PFSK-1 (cell line): ENCODE measurements around the gene NLRP12.

Experiments
- FOXP2 ChIP-seq: optimal IDR thresholded peaks from 2 replicates; pipeline ENCODE3; 2011; ENCODE audit warnings: borderline replicate concordance, control low read depth, inconsistent platforms; ENCODE audit not compliant: insufficient read depth; ENCODE audit errors: extremely low read length, extremely low read depth
- POLR2AphosphoS5 ChIP-seq: IDR thresholded peaks from 2 replicates; pipeline ENCODE4 v1.6.1; 2012; ENCODE audit warnings: low read depth, mild to moderate bottlenecking, control low read depth, low read length, moderate library complexity
- SIN3A ChIP-seq: IDR thresholded peaks from 2 replicates; pipeline ENCODE4 v1.6.1; 2012; ENCODE audit warnings: mild to moderate bottlenecking, low read length, moderate library complexity, borderline replicate concordance; ENCODE audit not compliant: insufficient read depth
- TAF1 ChIP-seq: IDR thresholded peaks from 2 replicates; pipeline ENCODE4 v1.6.1; 2012; ENCODE audit warnings: low read length, control low read depth, borderline replicate concordance; ENCODE audit not compliant: insufficient read depth
- TF ChIP-seq, protein P1 (sequence below), 2 experiments: IDR thresholded peaks; 2 replicates each; pipeline versions ENCODE4 v1.6.1 to v1.8.0; 2011 to 2012; ENCODE audit warnings: low read depth in 2 of 2, low read length in 2 of 2, control low read depth in 1 of 2, inconsistent platforms in 1 of 2, mild to moderate bottlenecking in 1 of 2, moderate library complexity in 1 of 2; ENCODE audit not compliant: insufficient read depth in 1 of 2

NLRP12 gene

GRCh38 chr19:53785196-53785889 lies 38.8 kb downstream of the NLRP12 start:
- TF ChIP-seq, protein P1, sequence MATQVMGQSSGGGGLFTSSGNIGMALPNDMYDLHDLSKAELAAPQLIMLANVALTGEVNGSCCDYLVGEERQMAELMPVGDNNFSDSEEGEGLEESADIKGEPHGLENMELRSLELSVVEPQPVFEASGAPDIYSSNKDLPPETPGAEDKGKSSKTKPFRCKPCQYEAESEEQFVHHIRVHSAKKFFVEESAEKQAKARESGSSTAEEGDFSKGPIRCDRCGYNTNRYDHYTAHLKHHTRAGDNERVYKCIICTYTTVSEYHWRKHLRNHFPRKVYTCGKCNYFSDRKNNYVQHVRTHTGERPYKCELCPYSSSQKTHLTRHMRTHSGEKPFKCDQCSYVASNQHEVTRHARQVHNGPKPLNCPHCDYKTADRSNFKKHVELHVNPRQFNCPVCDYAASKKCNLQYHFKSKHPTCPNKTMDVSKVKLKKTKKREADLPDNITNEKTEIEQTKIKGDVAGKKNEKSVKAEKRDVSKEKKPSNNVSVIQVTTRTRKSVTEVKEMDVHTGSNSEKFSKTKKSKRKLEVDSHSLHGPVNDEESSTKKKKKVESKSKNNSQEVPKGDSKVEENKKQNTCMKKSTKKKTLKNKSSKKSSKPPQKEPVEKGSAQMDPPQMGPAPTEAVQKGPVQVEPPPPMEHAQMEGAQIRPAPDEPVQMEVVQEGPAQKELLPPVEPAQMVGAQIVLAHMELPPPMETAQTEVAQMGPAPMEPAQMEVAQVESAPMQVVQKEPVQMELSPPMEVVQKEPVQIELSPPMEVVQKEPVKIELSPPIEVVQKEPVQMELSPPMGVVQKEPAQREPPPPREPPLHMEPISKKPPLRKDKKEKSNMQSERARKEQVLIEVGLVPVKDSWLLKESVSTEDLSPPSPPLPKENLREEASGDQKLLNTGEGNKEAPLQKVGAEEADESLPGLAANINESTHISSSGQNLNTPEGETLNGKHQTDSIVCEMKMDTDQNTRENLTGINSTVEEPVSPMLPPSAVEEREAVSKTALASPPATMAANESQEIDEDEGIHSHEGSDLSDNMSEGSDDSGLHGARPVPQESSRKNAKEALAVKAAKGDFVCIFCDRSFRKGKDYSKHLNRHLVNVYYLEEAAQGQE (IDR thresholded peaks at IDR 0.05; ENCODE audit: insufficient read depth in 1 of 2, low read depth in 2 of 2, low read length in 2 of 2): no peak
- TF ChIP-seq FOXP2: no peak
- no peak for TF ChIP-seq POLR2AphosphoS5
- TF ChIP-seq TAF1: no peak
- TF ChIP-seq SIN3A: no peak

DNA sequence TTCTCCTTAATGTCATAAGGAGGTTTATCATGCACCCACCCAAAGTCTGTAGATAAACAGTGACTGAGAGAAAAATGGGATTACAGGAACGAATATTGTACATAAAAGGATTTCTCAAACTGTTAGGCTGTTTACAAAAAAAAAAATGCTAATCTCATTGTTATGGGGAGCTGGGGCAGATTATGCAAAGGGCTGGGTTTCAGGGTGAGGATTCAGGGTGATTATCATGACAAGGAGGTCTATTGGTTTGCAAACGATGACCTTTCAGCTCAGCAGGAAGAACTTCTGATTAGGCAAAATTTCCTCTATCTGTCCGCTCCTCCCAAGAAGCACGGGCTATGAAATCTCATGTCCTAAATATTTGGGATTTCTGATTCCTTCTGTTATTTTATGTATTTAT lies 41.4 kb downstream of the NLRP12 start:
- TF ChIP-seq POLR2AphosphoS5: no peak
- no peak for TF ChIP-seq TAF1
- TF ChIP-seq SIN3A: no peak
- TF ChIP-seq, protein P1 (IDR thresholded peaks at IDR 0.05; ENCODE audit: insufficient read depth in 1 of 2, low read depth in 2 of 2, low read length in 2 of 2): no peak
- TF ChIP-seq FOXP2: no peak

GRCh38 chr19:53780506-53780905 lies 43.6 kb downstream of the NLRP12 start:
- TF ChIP-seq TAF1 (no peak), FOXP2 (no peak), POLR2AphosphoS5 (no peak)
- TF ChIP-seq, protein P1 (IDR thresholded peaks at IDR 0.05; ENCODE audit: insufficient read depth in 1 of 2, low read depth in 2 of 2, low read length in 2 of 2): no peak

DNA sequence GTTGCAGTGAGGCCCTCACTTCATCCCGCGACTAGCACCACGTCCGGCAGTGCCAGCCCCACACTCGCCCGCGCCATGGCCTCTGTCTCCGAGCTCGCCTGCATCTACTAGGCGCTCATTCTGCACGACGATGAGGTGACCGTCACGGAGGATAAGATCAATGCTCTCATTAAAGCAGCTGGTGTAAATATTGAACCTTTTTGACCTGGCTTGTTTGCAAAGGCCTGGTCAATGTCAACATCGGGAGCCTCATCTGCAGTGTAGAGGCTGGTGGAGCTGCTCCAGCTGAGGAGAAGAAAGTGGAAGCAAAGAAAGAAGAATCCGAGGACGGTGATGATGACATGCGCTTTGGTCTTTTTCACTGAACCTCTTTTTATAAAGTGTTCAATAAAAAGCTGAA lies 48.6 kb downstream of the NLRP12 start:
- TF ChIP-seq FOXP2: no peak
- no peak for TF ChIP-seq POLR2AphosphoS5
- no peak for TF ChIP-seq TAF1
- TF ChIP-seq, protein P1 (IDR thresholded peaks at IDR 0.05; ENCODE audit: insufficient read depth in 1 of 2, low read depth in 2 of 2, low read length in 2 of 2): no peak
- TF ChIP-seq SIN3A: no peak

GRCh38 chr19:53773999-53774398 lies 50.1 kb downstream of the NLRP12 start:
- TF ChIP-seq, protein P1 (IDR thresholded peaks at IDR 0.05; ENCODE audit: insufficient read depth in 1 of 2, low read depth in 2 of 2, low read length in 2 of 2): no peak
- no peak for TF ChIP-seq SIN3A
- no peak for TF ChIP-seq TAF1
- TF ChIP-seq POLR2AphosphoS5: no peak
- no peak for TF ChIP-seq FOXP2
